GM19025 (cell line): ENCODE results near the gene UBA3.

Experiments used
- ATAC-seq: cut with Tn5 transposase; IDR thresholded peaks from one replicate; pipeline ENCODE4 v1.9.1; 2021; ENCODE audit warnings: mild to moderate bottlenecking, low read depth, moderate library complexity; ENCODE audit not compliant: unreplicated experiment

Gene UBA3

GRCh38 chr3:69080233-69080920 lies at the start of gene UBA3:
Gene UBA3, minus strand, starts transcription at chr3:69080365. Its CDS starts 12 bp downstream, at chr3:69080353.
- peak; percentile 42 for ATAC-seq

- ATAC-seq: no peak
These were observed 49.4 kb upstream of the UBA3 start for GRCh38 chr3:69129531-69129930.

- ATAC-seq: no peak
These were observed 48.3 kb upstream of the UBA3 start for GRCh38 chr3:69128509-69128908.

GRCh38 chr3:69126999-69127398 lies 46.8 kb upstream of the UBA3 start:
- ATAC-seq: no peak

GRCh38 chr3:69126216-69126615 lies 46.1 kb upstream of the UBA3 start:
- no peak for ATAC-seq

- no peak for ATAC-seq
These were observed 42.2 kb upstream of the UBA3 start, which contains the start of gene LMOD3 for GRCh38 chr3:69122403-69122802. Gene LMOD3, minus strand, starts transcription at chr3:69122595. Its CDS starts 209 bp downstream, at chr3:69122386.

- ATAC-seq: no peak
These were observed 41.8 kb upstream of the UBA3 start for GRCh38 chr3:69121950-69122349.

GRCh38 chr3:69121513-69121912 lies 41.3 kb upstream of the UBA3 start:
- ATAC-seq: no peak

GRCh38 chr3:69120879-69121464 lies 40.8 kb upstream of the UBA3 start:
- peak; percentile 60 for ATAC-seq

GRCh38 chr3:69119681-69120080 lies 39.5 kb upstream of the UBA3 start:
- no peak for ATAC-seq

GRCh38 chr3:69119138-69119537 lies 39.0 kb upstream of the UBA3 start:
- no peak for ATAC-seq

GRCh38 chr3:69118555-69118954 lies 38.4 kb upstream of the UBA3 start:
- ATAC-seq: no peak

- no peak for ATAC-seq
These were observed 36.7 kb upstream of the UBA3 start for GRCh38 chr3:69116897-69117296.

GRCh38 chr3:69116162-69116561 lies 36.0 kb upstream of the UBA3 start:
- ATAC-seq: no peak

GRCh38 chr3:69115731-69116130 lies 35.6 kb upstream of the UBA3 start:
- no peak for ATAC-seq

- ATAC-seq: no peak
These were observed 33.4 kb upstream of the UBA3 start for GRCh38 chr3:69113536-69113935.

- ATAC-seq: no peak
These were observed 30.9 kb upstream of the UBA3 start for GRCh38 chr3:69110941-69111546.

GRCh38 chr3:69108811-69109210 lies 28.6 kb upstream of the UBA3 start:
- ATAC-seq: no peak

GRCh38 chr3:69107841-69108240 lies 27.7 kb upstream of the UBA3 start:
- no peak for ATAC-seq

- ATAC-seq: no peak
These were observed 25.2 kb upstream of the UBA3 start for GRCh38 chr3:69105320-69105719.

GRCh38 chr3:69104586-69104985 lies 24.4 kb upstream of the UBA3 start:
- no peak for ATAC-seq

GRCh38 chr3:69103123-69103522 lies 23.0 kb upstream of the UBA3 start:
- no peak for ATAC-seq
